ENCODE measurements around the gene RSL24D1.

Gene RSL24D1

DNA sequence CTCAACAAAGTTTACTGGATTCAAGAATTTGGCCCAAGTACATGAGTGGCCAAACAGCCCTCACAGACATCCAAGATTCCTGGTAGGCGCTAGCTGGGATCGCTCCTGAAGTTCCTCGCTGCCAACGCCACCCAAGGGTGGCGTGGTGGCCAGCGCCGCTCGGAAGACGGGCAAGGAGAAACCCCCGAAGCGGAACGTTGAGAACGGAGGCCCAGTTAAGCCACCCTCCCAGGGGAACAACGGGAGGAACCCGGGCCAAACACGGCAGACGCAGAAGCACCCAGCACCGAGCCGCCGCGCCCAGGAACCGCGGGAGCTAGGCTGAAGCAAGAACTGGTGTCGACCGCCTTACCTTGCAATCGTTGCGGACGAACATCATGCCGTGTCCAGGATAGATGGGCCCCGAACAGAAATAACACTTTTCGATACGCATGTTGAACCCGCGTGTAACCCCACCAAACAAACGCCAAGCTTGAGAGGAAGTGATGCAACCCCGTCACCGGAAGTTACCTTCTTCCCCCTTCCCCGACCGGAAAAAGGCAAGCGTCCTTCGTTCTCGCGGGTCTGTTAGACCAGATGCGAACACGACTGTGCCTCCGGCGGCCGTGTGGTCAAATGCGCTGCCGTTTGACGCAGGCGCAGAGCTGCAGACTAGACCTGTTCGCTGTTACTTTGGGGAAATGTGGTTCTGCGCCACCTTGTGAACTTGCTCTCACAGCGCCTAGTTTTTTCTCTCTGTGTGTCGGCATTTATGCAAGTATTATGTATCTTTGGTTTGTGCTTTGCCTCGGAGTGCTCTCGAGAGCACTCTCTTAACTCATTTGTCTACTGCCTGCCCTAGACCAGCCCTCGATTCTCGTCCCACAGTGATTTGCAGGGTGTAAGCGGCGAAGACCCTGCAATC is at the start of gene RSL24D1:
Gene RSL24D1 (minus strand): TSS at position 484 of the 904 bp plus-strand sequence. CDS start 51 bp downstream, at position 433.
- TF ChIP-seq ZFX (IDR thresholded peaks at IDR 0.05; ENCODE audit: borderline replicate concordance), result no peak
- TF ChIP-seq CTCF (IDR thresholded peaks at IDR 0.05), result peak; percentile 65
- peak within 1 kb of the TSS; percentile 94 for H3K27ac ChIP-seq

- TF ChIP-seq CTCF (IDR thresholded peaks at IDR 0.05), result no peak
- TF ChIP-seq ZFX (IDR thresholded peaks at IDR 0.05; ENCODE audit: borderline replicate concordance), result no peak
These were observed 48.3 kb upstream of the RSL24D1 start for GRCh38 chr15:55245059-55245458.

DNA sequence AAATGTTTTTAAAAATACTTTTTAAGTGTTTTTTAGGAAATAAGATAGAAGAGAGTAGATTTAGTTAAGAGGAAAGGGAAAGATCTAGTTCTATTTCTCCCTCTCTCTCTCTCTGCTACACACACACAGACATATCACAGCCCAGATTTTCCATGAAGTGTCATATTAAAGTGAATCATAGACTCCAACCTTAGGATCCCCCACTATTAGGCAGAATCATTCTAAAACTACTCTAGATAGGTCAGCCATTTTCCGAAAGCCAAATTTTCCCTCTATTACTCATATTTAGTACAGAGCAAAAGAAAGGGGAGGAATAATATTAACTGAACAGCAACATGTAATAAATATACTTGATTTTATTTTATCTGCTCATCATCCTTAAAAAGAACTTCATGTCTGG is 45.1 kb upstream of the RSL24D1 start:
- H3K27ac ChIP-seq, result no peak overlapping the region

More at GRCh38 chr15:55245059-55245458, 48.3 kb upstream of the RSL24D1 start:
- H3K27ac ChIP-seq, result no peak overlapping the region

GRCh38 chr15:55241186-55241585 is 44.4 kb upstream of the RSL24D1 start:
- H3K27ac ChIP-seq, result no peak overlapping the region

More for the DNA sequence above, 45.1 kb upstream of the RSL24D1 start:
- TF ChIP-seq ZFX (IDR thresholded peaks at IDR 0.05; ENCODE audit: borderline replicate concordance) (no peak), CTCF (IDR thresholded peaks at IDR 0.05) (no peak)

GRCh38 chr15:55240125-55240760 is 43.5 kb upstream of the RSL24D1 start:
- no peak overlapping the region for H3K27ac ChIP-seq
- TF ChIP-seq ZFX (IDR thresholded peaks at IDR 0.05; ENCODE audit: borderline replicate concordance), result no peak
- no peak for TF ChIP-seq CTCF (IDR thresholded peaks at IDR 0.05)

More at GRCh38 chr15:55241186-55241585, 44.4 kb upstream of the RSL24D1 start:
- TF ChIP-seq CTCF (IDR thresholded peaks at IDR 0.05) (no peak), ZFX (IDR thresholded peaks at IDR 0.05; ENCODE audit: borderline replicate concordance) (no peak)

DNA sequence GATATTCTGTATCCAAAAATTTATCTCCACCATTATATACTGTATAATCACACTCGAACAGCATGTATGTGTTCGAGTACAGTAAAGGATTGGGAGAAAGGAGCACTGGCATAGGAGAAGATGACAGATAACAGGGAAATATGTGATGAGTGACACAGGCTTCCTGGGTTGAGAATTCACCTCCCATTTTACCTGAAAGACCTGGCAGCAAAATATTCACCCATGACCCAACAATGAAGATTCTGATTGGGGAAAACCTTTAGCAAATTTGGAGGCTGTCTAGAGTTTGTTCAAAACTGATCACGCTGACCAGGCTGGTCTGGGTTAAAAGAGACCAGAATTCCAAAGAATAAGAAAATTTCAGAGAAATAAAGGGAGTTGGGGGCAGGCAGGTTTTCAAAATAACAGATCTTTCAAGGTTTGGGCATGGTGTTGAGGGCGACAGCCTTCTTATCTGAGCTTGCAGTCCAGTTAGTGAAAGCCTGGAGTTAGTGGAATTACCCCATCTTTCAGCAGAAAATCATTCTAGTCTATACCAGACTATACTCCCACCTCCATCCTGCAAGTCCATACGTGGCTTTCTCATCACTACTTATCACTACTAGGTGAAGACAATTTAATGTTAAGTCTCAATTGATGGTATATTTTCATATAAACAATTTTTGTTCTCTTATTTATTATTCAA is 42.8 kb upstream of the RSL24D1 start:
- TF ChIP-seq ZFX (IDR thresholded peaks at IDR 0.05; ENCODE audit: borderline replicate concordance) (no peak), CTCF (IDR thresholded peaks at IDR 0.05) (no peak)
- H3K27ac ChIP-seq, result no peak overlapping the region
